Measurements from ENCODE around the gene HOXA10.

The HOXA10 gene

GRCh38 chr7:27129729-27130539 lies 44.2 kb downstream of the HOXA10 start:
- no peak for DNase-seq (ENCODE audit: low read depth)

- no peak for DNase-seq (ENCODE audit: low read depth)
Measured at GRCh38 chr7:27128776-27129728, 45.1 kb downstream of the HOXA10 start.

- DNase-seq (ENCODE audit: low read depth): no peak
Measured at GRCh38 chr7:27128034-27128433, 46.1 kb downstream of the HOXA10 start.

GRCh38 chr7:27126596-27127327 lies 47.4 kb downstream of the HOXA10 start:
- no peak for DNase-seq (ENCODE audit: low read depth)

GRCh38 chr7:27125986-27126394 lies 48.1 kb downstream of the HOXA10 start:
- no peak for DNase-seq (ENCODE audit: low read depth)

- no peak for DNase-seq (ENCODE audit: low read depth)
Measured at GRCh38 chr7:27124902-27125689, 49.0 kb downstream of the HOXA10 start.

GRCh38 chr7:27124096-27124901 lies 49.8 kb downstream of the HOXA10 start:
- DNase-seq (ENCODE audit: low read depth): no peak

- DNase-seq (ENCODE audit: low read depth): no peak
Measured at GRCh38 chr7:27123477-27124053, 50.6 kb downstream of the HOXA10 start.

GRCh38 chr7:27123007-27123476 lies 51.1 kb downstream of the HOXA10 start:
- DNase-seq (ENCODE audit: low read depth): no peak

GRCh38 chr7:27122077-27122910 lies 51.8 kb downstream of the HOXA10 start:
- DNase-seq (ENCODE audit: low read depth): no peak

GRCh38 chr7:27121684-27122076 lies 52.4 kb downstream of the HOXA10 start:
- DNase-seq (ENCODE audit: low read depth): no peak

Data from T-helper 22 cell (primary cell).